ENCODE measurements around the gene ASAP3.

The ASAP3 gene

DNA sequence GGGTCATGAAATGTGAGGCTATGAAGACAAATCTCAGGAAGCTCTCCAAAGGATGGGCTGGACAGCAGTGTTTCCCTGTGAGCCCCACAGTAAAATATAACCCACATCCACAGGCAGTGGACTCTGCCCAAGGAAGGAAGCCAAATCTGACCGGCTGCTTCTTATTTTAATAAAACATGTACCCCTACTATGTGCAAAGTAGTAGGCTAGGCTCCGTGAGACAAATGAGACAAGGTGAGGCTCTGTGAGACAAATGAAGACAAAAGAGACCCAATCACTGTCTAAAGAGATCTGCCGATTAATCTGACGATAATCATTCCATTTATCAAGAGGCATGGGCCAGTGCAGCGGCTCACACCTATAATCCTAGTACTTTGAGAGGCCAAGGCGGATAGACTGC is 2.1 kb downstream of the ASAP3 start:
- no peaks in the 10 kb centered on the region for H3K9me2 ChIP-seq (replicated peaks; ENCODE audit: low read depth, low read length)
- no peaks in the 10 kb centered on the region for H3K9me3 ChIP-seq (ENCODE audit: insufficient read depth, low read depth, low read length)
- H3K79me2 ChIP-seq (ENCODE audit: insufficient read depth, low read length) = no peaks in the 10 kb centered on the region
- H3K4me2 ChIP-seq (ENCODE audit: low read depth, low read length, poor library complexity, severe bottlenecking) = no peak overlapping the region
- no peak for TF ChIP-seq EZH2phosphoT487 (IDR thresholded peaks at IDR 0.05; ENCODE audit: borderline replicate concordance)
- TF ChIP-seq, protein P1, sequence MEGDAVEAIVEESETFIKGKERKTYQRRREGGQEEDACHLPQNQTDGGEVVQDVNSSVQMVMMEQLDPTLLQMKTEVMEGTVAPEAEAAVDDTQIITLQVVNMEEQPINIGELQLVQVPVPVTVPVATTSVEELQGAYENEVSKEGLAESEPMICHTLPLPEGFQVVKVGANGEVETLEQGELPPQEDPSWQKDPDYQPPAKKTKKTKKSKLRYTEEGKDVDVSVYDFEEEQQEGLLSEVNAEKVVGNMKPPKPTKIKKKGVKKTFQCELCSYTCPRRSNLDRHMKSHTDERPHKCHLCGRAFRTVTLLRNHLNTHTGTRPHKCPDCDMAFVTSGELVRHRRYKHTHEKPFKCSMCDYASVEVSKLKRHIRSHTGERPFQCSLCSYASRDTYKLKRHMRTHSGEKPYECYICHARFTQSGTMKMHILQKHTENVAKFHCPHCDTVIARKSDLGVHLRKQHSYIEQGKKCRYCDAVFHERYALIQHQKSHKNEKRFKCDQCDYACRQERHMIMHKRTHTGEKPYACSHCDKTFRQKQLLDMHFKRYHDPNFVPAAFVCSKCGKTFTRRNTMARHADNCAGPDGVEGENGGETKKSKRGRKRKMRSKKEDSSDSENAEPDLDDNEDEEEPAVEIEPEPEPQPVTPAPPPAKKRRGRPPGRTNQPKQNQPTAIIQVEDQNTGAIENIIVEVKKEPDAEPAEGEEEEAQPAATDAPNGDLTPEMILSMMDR (conservative IDR thresholded peaks at IDR 0.05; ENCODE audit: low read length) = no peak
- no peaks in the 10 kb centered on the region for H4K20me1 ChIP-seq (ENCODE audit: insufficient read depth, low read length, poor library complexity, severe bottlenecking)
- H3F3A ChIP-seq (ENCODE audit: low read depth) = no peaks in the 10 kb centered on the region
- no peak overlapping the region for H2AFZ ChIP-seq (ENCODE audit: low read length)
- H3K27me3 ChIP-seq (ENCODE audit: insufficient read depth, low read length, poor library complexity, severe bottlenecking) = no peaks in the 10 kb centered on the region
- H3K9ac ChIP-seq (ENCODE audit: low read depth, low read length, poor library complexity, severe bottlenecking) = no peak overlapping the region
- peaks cover 12% of the 10 kb centered on the region for H3K4me1 ChIP-seq (ENCODE audit: insufficient read depth, low read length, poor library complexity, severe bottlenecking)
- no peaks in the 10 kb centered on the region for H3K36me3 ChIP-seq (ENCODE audit: insufficient read depth, low read length)
- H3K4me3 ChIP-seq (ENCODE audit: low read length, poor library complexity, severe bottlenecking) = no peak overlapping the region

DNA sequence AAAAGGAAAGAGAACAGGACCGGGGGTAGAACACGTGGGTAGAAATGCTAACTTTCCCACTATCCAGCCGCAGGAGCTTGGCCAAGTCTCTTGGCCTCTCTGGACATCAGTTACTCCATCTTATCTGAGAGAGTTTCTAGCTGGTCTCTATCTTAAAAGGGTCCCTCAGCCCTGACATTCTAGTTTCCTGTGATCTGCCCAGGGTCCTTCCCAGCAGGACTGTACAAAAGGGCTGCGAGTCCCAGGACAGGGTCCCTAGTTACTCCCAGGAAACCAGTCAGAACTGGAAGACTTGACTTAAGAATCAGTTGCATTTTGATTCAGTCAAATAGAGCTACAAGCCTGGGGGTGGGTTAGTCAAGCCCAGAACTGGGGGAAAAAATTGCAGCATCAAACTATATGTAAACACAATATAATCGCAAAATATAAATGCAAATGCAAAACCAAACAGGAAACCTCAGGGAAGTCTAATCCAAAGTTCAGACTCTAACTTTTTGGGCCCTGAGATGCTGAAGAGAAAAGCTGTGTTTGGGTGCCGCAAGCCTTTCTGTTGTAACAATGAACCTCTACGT is 2.9 kb downstream of the ASAP3 start:
- H3K27me3 ChIP-seq (ENCODE audit: insufficient read depth, low read length, poor library complexity, severe bottlenecking) = no peaks in the 10 kb centered on the region
- H4K20me1 ChIP-seq (ENCODE audit: insufficient read depth, low read length, poor library complexity, severe bottlenecking) = no peaks in the 10 kb centered on the region
- H3F3A ChIP-seq (ENCODE audit: low read depth) = no peaks in the 10 kb centered on the region
- no peaks in the 10 kb centered on the region for H3K36me3 ChIP-seq (ENCODE audit: insufficient read depth, low read length)
- H3K4me3 ChIP-seq (ENCODE audit: low read length, poor library complexity, severe bottlenecking) = no peak overlapping the region
- TF ChIP-seq, protein P1 (conservative IDR thresholded peaks at IDR 0.05; ENCODE audit: low read length) = no peak
- no peak for TF ChIP-seq EZH2phosphoT487 (IDR thresholded peaks at IDR 0.05; ENCODE audit: borderline replicate concordance)
- H3K9ac ChIP-seq (ENCODE audit: low read depth, low read length, poor library complexity, severe bottlenecking) = no peak overlapping the region
- H3K9me3 ChIP-seq (ENCODE audit: insufficient read depth, low read depth, low read length) = no peaks in the 10 kb centered on the region
- no peak overlapping the region for H2AFZ ChIP-seq (ENCODE audit: low read length)
- peaks cover 12% of the 10 kb centered on the region for H3K4me1 ChIP-seq (ENCODE audit: insufficient read depth, low read length, poor library complexity, severe bottlenecking)
- H3K4me2 ChIP-seq (ENCODE audit: low read depth, low read length, poor library complexity, severe bottlenecking) = no peak overlapping the region
- H3K79me2 ChIP-seq (ENCODE audit: insufficient read depth, low read length) = no peaks in the 10 kb centered on the region
- no peaks in the 10 kb centered on the region for H3K9me2 ChIP-seq (replicated peaks; ENCODE audit: low read depth, low read length)

DNA sequence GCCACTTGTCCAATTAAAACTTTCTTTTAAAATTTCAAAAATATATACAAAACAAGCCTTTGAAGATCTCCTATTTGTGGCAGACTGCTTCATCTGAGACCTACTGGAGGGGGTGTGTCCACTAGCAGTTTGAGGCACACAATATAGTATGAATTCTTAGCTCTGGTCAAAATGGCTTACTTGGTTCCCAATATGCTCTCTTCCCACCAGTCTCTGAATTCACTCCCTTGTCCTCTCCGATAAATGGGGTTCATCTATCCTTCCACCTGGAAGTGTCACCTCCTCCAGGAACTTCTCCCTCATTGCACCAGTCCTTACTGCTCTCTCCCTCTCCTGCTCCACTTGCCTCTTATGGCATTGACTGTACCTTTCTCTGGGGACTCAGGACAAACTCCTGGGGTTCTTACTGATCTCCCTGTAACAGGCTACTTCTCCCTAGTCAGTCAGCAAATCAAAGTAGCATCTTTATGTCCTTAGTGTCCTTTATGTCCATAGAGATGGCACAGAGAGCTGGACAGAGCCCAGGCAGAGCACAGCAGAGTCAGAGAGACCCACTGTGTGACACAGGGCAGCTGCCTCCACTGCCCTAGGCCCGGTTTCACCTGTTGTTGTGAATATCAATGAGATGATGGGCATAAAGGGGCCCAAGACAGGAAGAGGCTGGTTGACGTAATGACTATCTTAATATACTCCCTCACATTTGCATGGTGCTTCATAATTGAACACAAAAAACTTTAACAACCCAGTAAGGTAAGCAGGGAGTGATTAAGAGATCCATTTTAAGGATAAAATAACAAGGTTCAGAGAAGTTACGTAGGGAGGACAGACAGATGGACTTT is 3.6 kb downstream of the ASAP3 start:
- no peak overlapping the region for H3K4me2 ChIP-seq (ENCODE audit: low read depth, low read length, poor library complexity, severe bottlenecking)

More for the DNA sequence above, 3.6 kb downstream of the ASAP3 start:
- no peaks in the 10 kb centered on the region for H3K27me3 ChIP-seq (ENCODE audit: insufficient read depth, low read length, poor library complexity, severe bottlenecking)
- H3K9me3 ChIP-seq (ENCODE audit: insufficient read depth, low read depth, low read length) = no peaks in the 10 kb centered on the region
- H3K9me2 ChIP-seq (replicated peaks; ENCODE audit: low read depth, low read length) = no peaks in the 10 kb centered on the region
- no peaks in the 10 kb centered on the region for H3F3A ChIP-seq (ENCODE audit: low read depth)
- no peaks in the 10 kb centered on the region for H3K36me3 ChIP-seq (ENCODE audit: insufficient read depth, low read length)
- H3K9ac ChIP-seq (ENCODE audit: low read depth, low read length, poor library complexity, severe bottlenecking) = no peak overlapping the region
- H3K4me3 ChIP-seq (ENCODE audit: low read length, poor library complexity, severe bottlenecking) = no peak overlapping the region
- no peaks in the 10 kb centered on the region for H4K20me1 ChIP-seq (ENCODE audit: insufficient read depth, low read length, poor library complexity, severe bottlenecking)
- no peak overlapping the region for H2AFZ ChIP-seq (ENCODE audit: low read length)
- peaks cover 12% of the 10 kb centered on the region for H3K4me1 ChIP-seq (ENCODE audit: insufficient read depth, low read length, poor library complexity, severe bottlenecking)
- TF ChIP-seq EZH2phosphoT487 (IDR thresholded peaks at IDR 0.05; ENCODE audit: borderline replicate concordance) = no peak
- TF ChIP-seq, protein P1 (conservative IDR thresholded peaks at IDR 0.05; ENCODE audit: low read length) = no peak
- H3K79me2 ChIP-seq (ENCODE audit: insufficient read depth, low read length) = no peaks in the 10 kb centered on the region
